ENCODE results near the gene DCST1.

GRCh38 chr1:154993572-154994268 lies 39.9 kb upstream of the DCST1 start, which contains the start of gene LENEP:
- no peak for TF ChIP-seq CHD2 (IDR thresholded peaks at IDR 0.05; ENCODE audit: low read length)
- no peak for TF ChIP-seq EP300 (IDR thresholded peaks at IDR 0.05; ENCODE audit: borderline replicate concordance in 1 of 2, low read depth in 2 of 2, low read length in 2 of 2)
- TF ChIP-seq CTCF (IDR thresholded peaks at IDR 0.05; ENCODE audit: control extremely low read depth in 1 of 3, insufficient read depth in 1 of 3, low read depth in 1 of 3, low read length in 3 of 3) = no peak
- TF ChIP-seq NRF1 (IDR thresholded peaks at IDR 0.05; ENCODE audit: low read depth, low read length) = no peak
- no peak for TF ChIP-seq JUND (IDR thresholded peaks at IDR 0.05; ENCODE audit: low read length)
- TF ChIP-seq SRF (IDR thresholded peaks at IDR 0.05; ENCODE audit: low read depth, low read length) = no peak
- TF ChIP-seq POLR2A (IDR thresholded peaks at IDR 0.05; ENCODE audit: control extremely low read depth in 1 of 2, low read depth in 2 of 2, low read length in 2 of 2) = peak in 1 of 2 experiments; percentile 23; a peak in 1 of 3 replicates
- no peak for TF ChIP-seq EZH2 (IDR thresholded peaks at IDR 0.05; ENCODE audit: low read depth, low read length, severe bottlenecking)
- no peak for TF ChIP-seq RAD21 (IDR thresholded peaks at IDR 0.05 in 1 of 2, conservative IDR thresholded peaks at IDR 0.05 in 1 of 2; ENCODE audit: low read depth in 2 of 2, low read length in 2 of 2)
- TF ChIP-seq SIN3A (conservative IDR thresholded peaks at IDR 0.05 in 1 of 2, IDR thresholded peaks at IDR 0.05 in 1 of 2; ENCODE audit: low read depth in 1 of 2, low read length in 2 of 2) = no peak
- TF ChIP-seq ZNF274 (IDR thresholded peaks at IDR 0.05; ENCODE audit: borderline replicate concordance, extremely low read depth, low read length) = no peak
- no peak for TF ChIP-seq JUN (IDR thresholded peaks at IDR 0.05; ENCODE audit: low read depth, low read length)
- TF ChIP-seq CBX5 (IDR thresholded peaks at IDR 0.05; ENCODE audit: low read depth, low read length) = no peak
